ENCODE results near the gene APOBEC3F. TPM values are rescaled to one million over a fixed set of nuclear protein-coding genes. Genes with fewer than 3 reads are reported as not detected.

The APOBEC3F gene
- total and polyA plus RNA-seq, 2 of the 13 experiments (the other 11 are each of a cell fraction or from before 2014, with no cell fraction given), result 2.9 to 3.7 TPM

DNA sequence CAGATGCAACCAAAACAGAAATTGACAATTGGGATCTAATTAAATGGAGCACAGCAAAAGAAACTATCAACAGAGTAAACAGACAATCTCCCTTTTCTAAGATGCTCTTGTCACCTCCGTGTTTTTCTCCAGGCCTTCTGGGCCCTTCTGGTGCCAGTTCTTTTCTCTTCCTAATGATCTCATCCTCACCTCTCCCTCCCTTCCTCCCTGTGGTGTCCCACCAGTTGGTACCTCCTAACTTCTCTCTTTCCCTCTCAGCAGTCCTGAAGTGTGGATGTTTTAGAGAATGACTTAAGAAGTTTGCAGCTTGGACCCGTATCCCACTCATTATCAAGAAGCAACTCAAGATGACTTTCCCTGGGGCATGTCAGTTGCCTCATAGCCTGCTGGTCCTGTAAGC is 62.8 kb downstream of the APOBEC3F start (continued):
- TF ChIP-seq, protein P1, sequence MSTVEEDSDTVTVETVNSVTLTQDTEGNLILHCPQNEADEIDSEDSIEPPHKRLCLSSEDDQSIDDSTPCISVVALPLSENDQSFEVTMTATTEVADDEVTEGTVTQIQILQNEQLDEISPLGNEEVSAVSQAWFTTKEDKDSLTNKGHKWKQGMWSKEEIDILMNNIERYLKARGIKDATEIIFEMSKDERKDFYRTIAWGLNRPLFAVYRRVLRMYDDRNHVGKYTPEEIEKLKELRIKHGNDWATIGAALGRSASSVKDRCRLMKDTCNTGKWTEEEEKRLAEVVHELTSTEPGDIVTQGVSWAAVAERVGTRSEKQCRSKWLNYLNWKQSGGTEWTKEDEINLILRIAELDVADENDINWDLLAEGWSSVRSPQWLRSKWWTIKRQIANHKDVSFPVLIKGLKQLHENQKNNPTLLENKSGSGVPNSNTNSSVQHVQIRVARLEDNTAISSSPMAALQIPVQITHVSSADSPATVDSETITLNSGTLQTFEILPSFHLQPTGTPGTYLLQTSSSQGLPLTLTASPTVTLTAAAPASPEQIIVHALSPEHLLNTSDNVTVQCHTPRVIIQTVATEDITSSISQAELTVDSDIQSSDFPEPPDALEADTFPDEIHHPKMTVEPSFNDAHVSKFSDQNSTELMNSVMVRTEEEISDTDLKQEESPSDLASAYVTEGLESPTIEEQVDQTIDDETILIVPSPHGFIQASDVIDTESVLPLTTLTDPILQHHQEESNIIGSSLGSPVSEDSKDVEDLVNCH (CRISPR knock-in tag; IDR thresholded peaks at IDR 0.05), result no peak
- TF ChIP-seq, protein P2, sequence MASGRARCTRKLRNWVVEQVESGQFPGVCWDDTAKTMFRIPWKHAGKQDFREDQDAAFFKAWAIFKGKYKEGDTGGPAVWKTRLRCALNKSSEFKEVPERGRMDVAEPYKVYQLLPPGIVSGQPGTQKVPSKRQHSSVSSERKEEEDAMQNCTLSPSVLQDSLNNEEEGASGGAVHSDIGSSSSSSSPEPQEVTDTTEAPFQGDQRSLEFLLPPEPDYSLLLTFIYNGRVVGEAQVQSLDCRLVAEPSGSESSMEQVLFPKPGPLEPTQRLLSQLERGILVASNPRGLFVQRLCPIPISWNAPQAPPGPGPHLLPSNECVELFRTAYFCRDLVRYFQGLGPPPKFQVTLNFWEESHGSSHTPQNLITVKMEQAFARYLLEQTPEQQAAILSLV (CRISPR knock-in tag; IDR thresholded peaks at IDR 0.05; ENCODE audit: borderline replicate concordance), result no peak
- TF ChIP-seq, protein P3, sequence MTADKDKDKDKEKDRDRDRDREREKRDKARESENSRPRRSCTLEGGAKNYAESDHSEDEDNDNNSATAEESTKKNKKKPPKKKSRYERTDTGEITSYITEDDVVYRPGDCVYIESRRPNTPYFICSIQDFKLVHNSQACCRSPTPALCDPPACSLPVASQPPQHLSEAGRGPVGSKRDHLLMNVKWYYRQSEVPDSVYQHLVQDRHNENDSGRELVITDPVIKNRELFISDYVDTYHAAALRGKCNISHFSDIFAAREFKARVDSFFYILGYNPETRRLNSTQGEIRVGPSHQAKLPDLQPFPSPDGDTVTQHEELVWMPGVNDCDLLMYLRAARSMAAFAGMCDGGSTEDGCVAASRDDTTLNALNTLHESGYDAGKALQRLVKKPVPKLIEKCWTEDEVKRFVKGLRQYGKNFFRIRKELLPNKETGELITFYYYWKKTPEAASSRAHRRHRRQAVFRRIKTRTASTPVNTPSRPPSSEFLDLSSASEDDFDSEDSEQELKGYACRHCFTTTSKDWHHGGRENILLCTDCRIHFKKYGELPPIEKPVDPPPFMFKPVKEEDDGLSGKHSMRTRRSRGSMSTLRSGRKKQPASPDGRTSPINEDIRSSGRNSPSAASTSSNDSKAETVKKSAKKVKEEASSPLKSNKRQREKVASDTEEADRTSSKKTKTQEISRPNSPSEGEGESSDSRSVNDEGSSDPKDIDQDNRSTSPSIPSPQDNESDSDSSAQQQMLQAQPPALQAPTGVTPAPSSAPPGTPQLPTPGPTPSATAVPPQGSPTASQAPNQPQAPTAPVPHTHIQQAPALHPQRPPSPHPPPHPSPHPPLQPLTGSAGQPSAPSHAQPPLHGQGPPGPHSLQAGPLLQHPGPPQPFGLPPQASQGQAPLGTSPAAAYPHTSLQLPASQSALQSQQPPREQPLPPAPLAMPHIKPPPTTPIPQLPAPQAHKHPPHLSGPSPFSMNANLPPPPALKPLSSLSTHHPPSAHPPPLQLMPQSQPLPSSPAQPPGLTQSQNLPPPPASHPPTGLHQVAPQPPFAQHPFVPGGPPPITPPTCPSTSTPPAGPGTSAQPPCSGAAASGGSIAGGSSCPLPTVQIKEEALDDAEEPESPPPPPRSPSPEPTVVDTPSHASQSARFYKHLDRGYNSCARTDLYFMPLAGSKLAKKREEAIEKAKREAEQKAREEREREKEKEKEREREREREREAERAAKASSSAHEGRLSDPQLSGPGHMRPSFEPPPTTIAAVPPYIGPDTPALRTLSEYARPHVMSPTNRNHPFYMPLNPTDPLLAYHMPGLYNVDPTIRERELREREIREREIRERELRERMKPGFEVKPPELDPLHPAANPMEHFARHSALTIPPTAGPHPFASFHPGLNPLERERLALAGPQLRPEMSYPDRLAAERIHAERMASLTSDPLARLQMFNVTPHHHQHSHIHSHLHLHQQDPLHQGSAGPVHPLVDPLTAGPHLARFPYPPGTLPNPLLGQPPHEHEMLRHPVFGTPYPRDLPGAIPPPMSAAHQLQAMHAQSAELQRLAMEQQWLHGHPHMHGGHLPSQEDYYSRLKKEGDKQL (CRISPR knock-in tag; IDR thresholded peaks at IDR 0.05; ENCODE audit: low read depth), result no peak
- TF ChIP-seq, protein P4, sequence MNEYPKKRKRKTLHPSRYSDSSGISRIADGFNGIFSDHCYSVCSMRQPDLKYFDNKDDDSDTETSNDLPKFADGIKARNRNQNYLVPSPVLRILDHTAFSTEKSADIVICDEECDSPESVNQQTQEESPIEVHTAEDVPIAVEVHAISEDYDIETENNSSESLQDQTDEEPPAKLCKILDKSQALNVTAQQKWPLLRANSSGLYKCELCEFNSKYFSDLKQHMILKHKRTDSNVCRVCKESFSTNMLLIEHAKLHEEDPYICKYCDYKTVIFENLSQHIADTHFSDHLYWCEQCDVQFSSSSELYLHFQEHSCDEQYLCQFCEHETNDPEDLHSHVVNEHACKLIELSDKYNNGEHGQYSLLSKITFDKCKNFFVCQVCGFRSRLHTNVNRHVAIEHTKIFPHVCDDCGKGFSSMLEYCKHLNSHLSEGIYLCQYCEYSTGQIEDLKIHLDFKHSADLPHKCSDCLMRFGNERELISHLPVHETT (CRISPR knock-in tag; conservative IDR thresholded peaks at IDR 0.05), result no peak

Small RNA genes within 50 kb of the gene (small RNA-seq; reads per million reads assigned to genes)
- gene AL022318.2 (ENCODE audit: insufficient read depth in 2 of 3, insufficient read length in 3 of 3, low read depth in 2 of 3, low replicate concordance in 1 of 3), result 0 reads per million in 3 experiments

Other genes starting within 250 kb of the APOBEC3F start
- gene DNAL4, start 246.7 kb upstream of the APOBEC3F start, total RNA-seq (2016; rRNA removed; fragmentation: Illumina TruSeq; extraction: Trizol), result 8.0 and 8.8 TPM in 2 replicates
- 9.0 and 10.7 TPM in 2 replicates for gene DNAL4, start 246.7 kb upstream of the APOBEC3F start, polyA plus RNA-seq (2011; rRNA removed)
- 2.5 and 2.6 TPM in 2 replicates for gene NPTXR, start 196.8 kb upstream of the APOBEC3F start, total RNA-seq (2016; rRNA removed; fragmentation: Illumina TruSeq; extraction: Trizol)
- gene NPTXR, start 196.8 kb upstream of the APOBEC3F start, polyA plus RNA-seq (2011; rRNA removed), result 4.8 and 6.7 TPM in 2 replicates
- gene CBX6, start 168.6 kb upstream of the APOBEC3F start, total RNA-seq (2016; rRNA removed; fragmentation: Illumina TruSeq; extraction: Trizol), result 4.7 and 6.5 TPM in 2 replicates
- 1.7 and 2.6 TPM in 2 replicates for gene CBX6, start 168.6 kb upstream of the APOBEC3F start, polyA plus RNA-seq (2011; rRNA removed)
- not detected in 2 replicates for gene APOBEC3A, start 83.3 kb upstream of the APOBEC3F start, total RNA-seq (2016; rRNA removed; fragmentation: Illumina TruSeq; extraction: Trizol)
- gene APOBEC3A, start 83.3 kb upstream of the APOBEC3F start, polyA plus RNA-seq (2011; rRNA removed), result not detected in 2 replicates
- 8.8 and 13.9 TPM in 2 replicates for gene APOBEC3B, start 58.5 kb upstream of the APOBEC3F start, total RNA-seq (2016; rRNA removed; fragmentation: Illumina TruSeq; extraction: Trizol)
- 4.3 and 6.7 TPM in 2 replicates for gene APOBEC3B, start 58.5 kb upstream of the APOBEC3F start, polyA plus RNA-seq (2011; rRNA removed)
- 8.9 and 10.8 TPM in 2 replicates for gene APOBEC3C, start 26.6 kb upstream of the APOBEC3F start, total RNA-seq (2016; rRNA removed; fragmentation: Illumina TruSeq; extraction: Trizol)
- 20.4 and 27.6 TPM in 2 replicates for gene APOBEC3C, start 26.6 kb upstream of the APOBEC3F start, polyA plus RNA-seq (2011; rRNA removed)
- 0.21 and 0.24 TPM in 2 replicates for gene APOBEC3D, start 19.7 kb upstream of the APOBEC3F start, total RNA-seq (2016; rRNA removed; fragmentation: Illumina TruSeq; extraction: Trizol)
- 0.61 and 1.0 TPM in 2 replicates for gene APOBEC3D, start 19.7 kb upstream of the APOBEC3F start, polyA plus RNA-seq (2011; rRNA removed)
- 2.7 and 3.2 TPM in 2 replicates for gene APOBEC3G, start 36.4 kb downstream of the APOBEC3F start, total RNA-seq (2016; rRNA removed; fragmentation: Illumina TruSeq; extraction: Trizol)
- 4.1 and 5.7 TPM in 2 replicates for gene APOBEC3G, start 36.4 kb downstream of the APOBEC3F start, polyA plus RNA-seq (2011; rRNA removed)
- 0.31 and 1.0 TPM in 2 replicates for gene APOBEC3H, start 56.4 kb downstream of the APOBEC3F start, total RNA-seq (2016; rRNA removed; fragmentation: Illumina TruSeq; extraction: Trizol)
- gene APOBEC3H, start 56.4 kb downstream of the APOBEC3F start, polyA plus RNA-seq (2011; rRNA removed), result 0.18 and 0.20 TPM in 2 replicates
- gene CBX7, start 111.8 kb downstream of the APOBEC3F start, total RNA-seq (2016; rRNA removed; fragmentation: Illumina TruSeq; extraction: Trizol), result 0.20 and 0.35 TPM in 2 replicates
- 4.9 and 7.1 TPM in 2 replicates for gene CBX7, start 111.8 kb downstream of the APOBEC3F start, polyA plus RNA-seq (2011; rRNA removed)
- 0.65 and 1.4 TPM in 2 replicates for gene PDGFB, start 204.1 kb downstream of the APOBEC3F start, total RNA-seq (2016; rRNA removed; fragmentation: Illumina TruSeq; extraction: Trizol)
- 10.1 and 12.8 TPM in 2 replicates for gene PDGFB, start 204.1 kb downstream of the APOBEC3F start, polyA plus RNA-seq (2011; rRNA removed)